ENCODE measurements around the gene QKI. TPM values are rescaled to one million over a fixed set of nuclear protein-coding genes. Genes with fewer than 3 reads are reported as not detected.

QKI gene
- polyA plus RNA-seq, 1 donor from 2014 or later: 9.3 TPM

GRCh38 chr6:163605385-163606097 is 191.0 kb downstream of the QKI start:
- H3K27me3 Mint-ChIP-seq: peaks cover 4% of the 10 kb centered on the region

GRCh38 chr6:163607792-163608191 is 193.3 kb downstream of the QKI start:
- H3K27ac Mint-ChIP-seq: peak overlapping the region in 1 of 3 donors; percentile 28
- peaks cover 0 to 7% (median 5%) of the 10 kb centered on the region in 3 donors for H3K9me3 Mint-ChIP-seq
- peaks cover 2% of the 10 kb centered on the region for H3K36me3 Mint-ChIP-seq
- H3K4me3 Mint-ChIP-seq: no peak overlapping the region
- no peaks in the 10 kb centered on the region for H3K4me1 Mint-ChIP-seq
- H3K27me3 Mint-ChIP-seq: peaks cover 4% of the 10 kb centered on the region

More at GRCh38 chr6:163605385-163606097, 191.0 kb downstream of the QKI start:
- H3K4me3 Mint-ChIP-seq: peak overlapping the region in 1 of 4 donors; percentile 1
- H3K4me1 Mint-ChIP-seq: no peaks in the 10 kb centered on the region
- peaks cover 2% of the 10 kb centered on the region for H3K36me3 Mint-ChIP-seq
- peaks cover 0 to 7% (median 5%) of the 10 kb centered on the region in 3 donors for H3K9me3 Mint-ChIP-seq
- no peak overlapping the region for H3K27ac Mint-ChIP-seq

GRCh38 chr6:163608204-163608644 is 193.7 kb downstream of the QKI start:
- H3K36me3 Mint-ChIP-seq: peaks cover 2% of the 10 kb centered on the region
- H3K4me1 Mint-ChIP-seq: no peaks in the 10 kb centered on the region
- peaks cover 2% of the 10 kb centered on the region for H3K27me3 Mint-ChIP-seq
- peaks cover 0 to 7% (median 5%) of the 10 kb centered on the region in 3 donors for H3K9me3 Mint-ChIP-seq
- H3K27ac Mint-ChIP-seq: no peak overlapping the region
- no peak overlapping the region for H3K4me3 Mint-ChIP-seq

GRCh38 chr6:163612200-163612599 is 197.7 kb downstream of the QKI start:
- peaks cover 3% of the 10 kb centered on the region for H3K36me3 Mint-ChIP-seq
- no peak overlapping the region for H3K27ac Mint-ChIP-seq
- peaks cover 0 to 3% (median 1%) of the 10 kb centered on the region in 3 donors for H3K9me3 Mint-ChIP-seq
- H3K27me3 Mint-ChIP-seq: peaks cover 2% of the 10 kb centered on the region
- no peaks in the 10 kb centered on the region for H3K4me1 Mint-ChIP-seq
- H3K4me3 Mint-ChIP-seq: no peak overlapping the region

GRCh38 chr6:163613025-163613424 is 198.5 kb downstream of the QKI start:
- H3K36me3 Mint-ChIP-seq: peaks cover 3% of the 10 kb centered on the region
- peak overlapping the region in 1 of 3 donors; percentile 7 for H3K27ac Mint-ChIP-seq
- H3K4me1 Mint-ChIP-seq: no peaks in the 10 kb centered on the region
- peaks cover 2% of the 10 kb centered on the region for H3K27me3 Mint-ChIP-seq
- no peak overlapping the region for H3K4me3 Mint-ChIP-seq
- peaks cover 0 to 3% (median 3%) of the 10 kb centered on the region in 3 donors for H3K9me3 Mint-ChIP-seq

GRCh38 chr6:163613668-163614067 is 199.2 kb downstream of the QKI start:
- Mint-ChIP-seq H3K4me1 (no peaks in the 10 kb centered on the region), H3K27ac (no peak overlapping the region), H3K4me3 (no peak overlapping the region), H3K36me3 (peaks cover 3% of the 10 kb centered on the region), H3K9me3 (peaks cover 0 to 4% (median 3%) of the 10 kb centered on the region in 3 donors), H3K27me3 (peaks cover 2% of the 10 kb centered on the region)

GRCh38 chr6:163616452-163616851 is 201.9 kb downstream of the QKI start:
- Mint-ChIP-seq H3K27me3 (peaks cover 2% of the 10 kb centered on the region), H3K9me3 (peaks cover 2 to 5% (median 3%) of the 10 kb centered on the region in 3 donors), H3K4me1 (peaks cover 0 to 7% (median 2%) of the 10 kb centered on the region in 3 donors), H3K27ac (no peak overlapping the region), H3K36me3 (peaks cover 3% of the 10 kb centered on the region), H3K4me3 (no peak overlapping the region)

GRCh38 chr6:163617549-163617948 is 203.0 kb downstream of the QKI start:
- Mint-ChIP-seq H3K27ac (no peak overlapping the region), H3K4me3 (no peak overlapping the region), H3K4me1 (peaks cover 0 to 8% (median 2%) of the 10 kb centered on the region in 3 donors), H3K9me3 (peaks cover 2 to 5% (median 4%) of the 10 kb centered on the region in 3 donors), H3K36me3 (peaks cover 3% of the 10 kb centered on the region), H3K27me3 (peaks cover 2% of the 10 kb centered on the region)

- peaks cover 2 to 5% (median 2%) of the 10 kb centered on the region in 3 donors for H3K9me3 Mint-ChIP-seq
- no peak overlapping the region for H3K27ac Mint-ChIP-seq
- no peak overlapping the region for H3K4me3 Mint-ChIP-seq
- H3K27me3 Mint-ChIP-seq: no peaks in the 10 kb centered on the region
- H3K4me1 Mint-ChIP-seq: peaks cover 0 to 8% (median 2%) of the 10 kb centered on the region in 3 donors
- H3K36me3 Mint-ChIP-seq: no peaks in the 10 kb centered on the region
These were observed 205.6 kb downstream of the QKI start for GRCh38 chr6:163620101-163620500.

- Mint-ChIP-seq H3K9me3 (peaks cover 2 to 5% (median 2%) of the 10 kb centered on the region in 3 donors), H3K36me3 (no peaks in the 10 kb centered on the region), H3K4me3 (no peak overlapping the region), H3K27ac (no peak overlapping the region), H3K4me1 (peaks cover 0 to 9% (median 3%) of the 10 kb centered on the region in 3 donors), H3K27me3 (no peaks in the 10 kb centered on the region)
These were observed 206.3 kb downstream of the QKI start for GRCh38 chr6:163620670-163621330.

GRCh38 chr6:163625265-163625664 is 210.7 kb downstream of the QKI start:
- no peak overlapping the region for H3K27ac Mint-ChIP-seq
- no peak overlapping the region for H3K4me3 Mint-ChIP-seq
- H3K9me3 Mint-ChIP-seq: peaks cover 0 to 2% (median 0%) of the 10 kb centered on the region in 3 donors
- H3K36me3 Mint-ChIP-seq: peaks cover 3% of the 10 kb centered on the region
- H3K4me1 Mint-ChIP-seq: peaks cover 0 to 10% (median 9%) of the 10 kb centered on the region in 3 donors
- H3K27me3 Mint-ChIP-seq: peaks cover 2% of the 10 kb centered on the region

GRCh38 chr6:163626073-163626867 is 211.8 kb downstream of the QKI start:
- Mint-ChIP-seq H3K27me3 (peaks cover 2% of the 10 kb centered on the region), H3K27ac (no peak overlapping the region), H3K4me1 (peaks cover 0 to 6% (median 4%) of the 10 kb centered on the region in 3 donors), H3K4me3 (peak overlapping the region in 1 of 4 donors; percentile 58), H3K9me3 (peaks cover 0 to 2% (median 0%) of the 10 kb centered on the region in 3 donors), H3K36me3 (peaks cover 3% of the 10 kb centered on the region)

GRCh38 chr6:163627274-163628062 is 212.9 kb downstream of the QKI start:
- H3K4me1 Mint-ChIP-seq: peaks cover 0 to 6% (median 3%) of the 10 kb centered on the region in 3 donors
- no peak overlapping the region for H3K27ac Mint-ChIP-seq
- H3K4me3 Mint-ChIP-seq: no peak overlapping the region
- peaks cover 0 to 3% (median 0%) of the 10 kb centered on the region in 3 donors for H3K9me3 Mint-ChIP-seq
- peaks cover 7% of the 10 kb centered on the region for H3K27me3 Mint-ChIP-seq
- peaks cover 3% of the 10 kb centered on the region for H3K36me3 Mint-ChIP-seq

All from IgD-negative memory B cell (primary cell).